ENCODE results near the gene ZNF248.

Gene ZNF248

DNA sequence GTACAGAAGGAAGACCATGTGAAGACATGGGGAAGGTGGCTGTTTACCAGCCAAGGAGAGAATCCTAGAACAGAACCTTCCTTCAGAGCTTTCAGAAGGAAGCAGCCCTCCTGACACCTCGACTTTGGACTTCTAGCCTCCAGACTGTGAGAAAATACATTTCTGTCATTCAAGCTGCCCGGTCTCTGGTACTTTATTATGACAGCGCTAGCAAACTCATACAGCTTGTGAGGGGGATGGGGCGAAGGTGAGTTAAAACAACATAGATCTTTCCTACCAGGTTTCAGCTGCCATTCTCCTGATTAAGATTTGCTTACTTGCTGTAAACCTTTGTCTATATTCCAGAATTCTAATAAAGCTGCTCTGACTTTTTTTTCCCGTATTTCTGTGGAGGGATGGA, 14.9 kb upstream of the ZNF248 start:
- no peak for TF ChIP-seq CTCF (IDR thresholded peaks at IDR 0.05; ENCODE audit: insufficient read depth, low read depth, low read length, missing control alignments)
- no peak overlapping the region for H3K4me3 ChIP-seq (ENCODE audit: low read length)
- DNase-seq (ENCODE audit: low read depth), result no peak

DNA sequence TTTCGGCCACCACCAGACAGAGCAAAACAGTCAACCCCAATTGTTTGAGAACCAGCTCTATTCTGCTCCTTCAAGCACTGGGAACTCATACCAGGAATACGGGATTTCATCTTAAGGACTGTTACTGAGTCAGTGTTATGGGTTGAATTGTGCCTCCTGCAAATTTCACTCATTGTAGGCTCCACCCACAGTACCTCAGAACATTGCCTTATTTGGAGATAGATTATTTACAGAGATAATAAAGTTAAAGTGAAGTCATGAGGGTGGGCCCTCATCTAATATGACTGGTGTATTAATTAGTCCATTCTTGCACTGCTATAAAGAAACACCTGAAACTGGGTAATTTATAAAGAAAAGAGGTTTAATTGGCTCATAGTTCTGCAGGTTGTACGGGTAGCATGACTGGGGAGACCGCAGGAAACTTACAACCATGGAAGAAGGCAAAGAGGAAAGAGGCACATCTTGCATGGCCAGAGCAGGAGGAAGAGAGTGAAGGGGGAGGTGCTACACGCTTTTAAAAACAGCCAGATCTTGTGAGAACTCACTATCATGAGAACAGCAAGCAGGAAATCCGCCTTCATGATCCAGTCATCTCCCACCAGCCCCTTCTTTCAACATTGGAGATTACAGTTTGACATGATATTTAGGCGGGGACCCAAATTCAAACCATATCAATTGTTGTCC, 14.3 kb upstream of the ZNF248 start:
- DNase-seq (ENCODE audit: low read depth), result no peak
- no peak for TF ChIP-seq CTCF (IDR thresholded peaks at IDR 0.05; ENCODE audit: insufficient read depth, low read depth, low read length, missing control alignments)
- H3K4me3 ChIP-seq (ENCODE audit: low read length), result no peak overlapping the region

- H3K4me3 ChIP-seq (ENCODE audit: low read length), result no peak overlapping the region
- no peak for DNase-seq (ENCODE audit: low read depth)
- TF ChIP-seq CTCF (IDR thresholded peaks at IDR 0.05; ENCODE audit: insufficient read depth, low read depth, low read length, missing control alignments), result no peak
Measured at GRCh38 chr10:37871143-37871542, 13.7 kb upstream of the ZNF248 start.

DNA sequence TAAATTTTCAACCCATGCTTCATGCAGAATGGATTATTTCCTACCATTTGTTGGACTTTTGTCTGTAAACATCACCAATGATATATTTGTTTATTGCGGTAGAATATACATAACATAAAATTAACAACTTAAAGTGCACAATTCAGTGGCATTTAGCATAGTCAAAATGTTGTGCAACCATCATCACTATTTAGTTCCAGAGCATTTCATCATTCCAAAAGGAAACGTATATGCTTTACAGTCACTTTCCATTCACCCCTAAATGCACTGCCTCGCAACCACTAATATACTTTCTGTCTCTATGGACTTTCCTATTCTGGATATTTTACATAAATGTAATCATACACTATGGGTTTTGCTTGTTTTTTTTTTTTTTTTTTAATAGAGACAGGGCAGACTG, 11.4 kb upstream of the ZNF248 start:
- no peak for DNase-seq (ENCODE audit: low read depth)
- TF ChIP-seq CTCF (IDR thresholded peaks at IDR 0.05; ENCODE audit: insufficient read depth, low read depth, low read length, missing control alignments), result no peak
- H3K4me3 ChIP-seq (ENCODE audit: low read length), result no peak overlapping the region

DNA sequence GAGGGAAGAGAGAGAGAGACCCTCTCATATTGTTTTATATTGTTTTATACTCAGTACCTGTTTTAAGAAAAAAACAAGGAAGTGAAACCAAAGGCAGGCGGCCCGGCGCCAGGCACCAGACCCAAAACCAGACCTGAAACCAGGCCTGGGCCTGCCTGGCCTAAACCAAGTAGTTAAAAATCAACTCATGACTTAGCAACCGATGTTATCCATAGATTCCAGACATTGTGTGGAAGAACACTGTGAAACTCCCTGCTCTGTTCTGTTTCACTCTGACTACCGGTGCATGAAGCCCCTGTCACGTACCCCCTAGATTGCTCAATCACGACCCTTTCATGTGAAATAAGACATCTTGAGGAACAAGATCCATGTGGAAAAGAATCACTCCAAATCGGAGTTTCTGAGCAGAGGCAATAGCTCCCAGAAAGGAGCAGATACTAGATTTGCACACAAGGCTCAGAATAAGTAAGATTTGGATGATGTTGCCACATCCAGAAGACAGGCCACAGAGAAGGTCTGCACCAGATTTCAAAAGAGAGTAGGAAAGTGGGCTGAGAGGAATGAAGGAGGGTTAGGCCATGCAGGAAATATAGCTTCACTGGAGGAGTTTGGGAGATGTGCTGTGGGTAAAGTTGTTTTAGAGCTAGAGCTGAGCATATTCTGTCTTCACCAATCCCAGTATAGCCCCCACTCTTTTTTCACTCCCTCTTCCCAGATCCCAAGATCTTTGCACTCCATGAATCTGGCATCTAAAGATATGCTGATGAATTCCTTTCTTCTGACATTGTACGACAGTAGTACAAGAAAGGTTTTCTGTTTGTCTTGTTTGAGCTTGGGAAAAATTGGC, 8.8 kb upstream of the ZNF248 start:
- DNase-seq (ENCODE audit: low read depth), result no peak
- no peak overlapping the region for H3K4me3 ChIP-seq (ENCODE audit: low read length)
- TF ChIP-seq CTCF (IDR thresholded peaks at IDR 0.05; ENCODE audit: insufficient read depth, low read depth, low read length, missing control alignments), result no peak

GRCh38 chr10:37865264-37865663, 7.9 kb upstream of the ZNF248 start:
- TF ChIP-seq CTCF (IDR thresholded peaks at IDR 0.05; ENCODE audit: insufficient read depth, low read depth, low read length, missing control alignments), result no peak
- no peak for DNase-seq (ENCODE audit: low read depth)
- H3K4me3 ChIP-seq (ENCODE audit: low read length), result no peak overlapping the region

All from epithelial cell of esophagus (primary cell).